ENCODE data around the gene FAM241B. TPM values are rescaled to one million over a fixed set of nuclear protein-coding genes. Genes with fewer than 3 reads are reported as not detected.

FAM241B gene
- total and polyA plus RNA-seq, 10 of the 15 experiments (the other 5 are each of a cell fraction or from before 2014, with no cell fraction given) = 0.09 to 0.99 (median 0.24) TPM

GRCh38 chr10:69674786-69675185 lies 44.7 kb downstream of the FAM241B start:
- Histone ChIP-seq H3K36me3 (ENCODE audit: control insufficient read depth in 2 of 2, insufficient read depth in 2 of 2, low read length in 1 of 2) (no peaks in the 10 kb centered on the region), H3K27me3 (replicated peaks in 1 of 2; ENCODE audit: control insufficient read depth in 2 of 2, insufficient read depth in 2 of 2, low read length in 1 of 2) (peaks cover 0 to 2% of the 10 kb centered on the region in 2 experiments; a peak in 1 of 4 replicates), H3K27ac (ENCODE audit: control insufficient read depth, insufficient read depth) (no peak overlapping the region), H3K79me2 (ENCODE audit: control insufficient read depth, insufficient read depth, low read length) (no peaks in the 10 kb centered on the region), H3K4me3 (no peak overlapping the region), H3K9me3 (replicated peaks; ENCODE audit: control insufficient read depth, insufficient read depth, low read length) (no peaks in the 10 kb centered on the region), H4K20me1 (ENCODE audit: control insufficient read depth, insufficient read depth) (no peaks in the 10 kb centered on the region), H3K4me2 (ENCODE audit: control insufficient read depth, insufficient read depth) (no peak overlapping the region), H3K4me1 (ENCODE audit: control insufficient read depth, insufficient read depth, low read length) (no peaks in the 10 kb centered on the region), H3K9ac (ENCODE audit: control insufficient read depth, insufficient read depth, low read length) (no peak overlapping the region), H2AFZ (ENCODE audit: control insufficient read depth, low read depth, low read length) (no peak overlapping the region)
- in situ Hi-C loops (cut with MboI) (no loop called here), intact Hi-C loops (cut with micrococcal nuclease; ENCODE audit: unreplicated experiment) (no loop called here)
- WGBS (ENCODE audit: insufficient coverage, insufficient replicate concordance, low lambda C conversion rate, missing lambda C conversion rate) = 0% methylated on average over 2 of the region's 2 CpGs
- ATAC-seq (no peak), DNase-seq (ENCODE audit: low read depth, low spot score) (no peak), FAIRE-seq (peak; percentile 59)
- ChIA-PET SMC1A (ENCODE audit: uncharacterized antibody, unreplicated experiment) (no interaction called here), CTCF (no interaction called here), RAD21 (ENCODE audit: unreplicated experiment) (no interaction called here), POLR2A (no interaction called here)
- no TSS peak for BruUV-seq (replicated peaks)
- no peak for TF ChIP-seq ETV6 (conservative IDR thresholded peaks at IDR 0.05 in 1 of 2, IDR thresholded peaks at IDR 0.05 in 1 of 2; ENCODE audit: borderline replicate concordance in 1 of 2, low read depth in 1 of 2)
- TF ChIP-seq HCFC1 (IDR thresholded peaks at IDR 0.05; ENCODE audit: low read length) = no peak
- no peak for TF ChIP-seq USF1 (IDR thresholded peaks at IDR 0.05; ENCODE audit: borderline replicate concordance, extremely low read length, insufficient read depth, low read depth, low read length)
- no peak for TF ChIP-seq ZNF217 (IDR thresholded peaks at IDR 0.05)
- no peak for TF ChIP-seq KAT2A (conservative IDR thresholded peaks at IDR 0.05; ENCODE audit: control insufficient read depth, low read depth, low read length)
- TF ChIP-seq ATF3 (IDR thresholded peaks at IDR 0.05; ENCODE audit: borderline replicate concordance, extremely low read depth, low read depth, low read length) = no peak
- TF ChIP-seq BACH1 (IDR thresholded peaks at IDR 0.05; ENCODE audit: borderline replicate concordance) = no peak
- TF ChIP-seq SUPT20H (IDR thresholded peaks at IDR 0.05; ENCODE audit: borderline replicate concordance, control insufficient read depth, low read depth, low read length) = no peak
- no peak for TF ChIP-seq ZBTB4 (CRISPR knock-in tag; IDR thresholded peaks at IDR 0.05)
- no peak for TF ChIP-seq MTA2 (IDR thresholded peaks at IDR 0.05; ENCODE audit: low read depth)
- TF ChIP-seq NR2C2 (IDR thresholded peaks at IDR 0.05; ENCODE audit: borderline replicate concordance, control insufficient read depth, insufficient read length, low read depth) = no peak
- TF ChIP-seq CHD1 (IDR thresholded peaks at IDR 0.05; ENCODE audit: low read depth, low read length) = no peak
- TF ChIP-seq BCL3 (IDR thresholded peaks at IDR 0.05; ENCODE audit: borderline replicate concordance, insufficient read depth, low read depth, low read length, poor library complexity, severe bottlenecking) = no peak
- no peak for TF ChIP-seq SP1 (IDR thresholded peaks at IDR 0.05; ENCODE audit: low read depth, low read length)
- TF ChIP-seq NFYB (IDR thresholded peaks at IDR 0.05; ENCODE audit: insufficient read depth, low read depth, low read length) = no peak

Measured in GM12878 (cell line).